H1 (cell line): ENCODE measurements around the gene POLDIP2. TPM values are rescaled to one million over a fixed set of nuclear protein-coding genes. Genes with fewer than 3 reads are reported as not detected.

Source experiments
- CTCF ChIA-PET: fragments of 300-600 bp; sonication (Branson Sonifier 250); formaldehyde crosslinking; loops from one replicate; lab custom pipeline; 2021; ENCODE audit not compliant: partially characterized antibody; lab: Charles Lee
- POLR2A ChIA-PET: fragments of 300-600 bp; sonication (Branson Sonifier 250); formaldehyde crosslinking; loops from one replicate; lab custom pipeline; 2021; ENCODE audit warnings: inconsistent platforms; ENCODE audit not compliant: partially characterized antibody; lab: Charles Lee
- DNase-seq, 2 experiments: peaks; one replicate each; pipeline versions ENCODE4 v3.0.0 to v3.0.0-alpha.2; 2010 to 2022; ENCODE audit warnings: low spot score in 2 of 2, low read depth in 1 of 2, mixed read lengths in 1 of 2
- FAIRE-seq: peaks from 2 replicates; lab custom pipeline; 2011; peaks lifted over from hg19 to GRCh38; lab: Jason Lieb, UNC
- H2AFZ ChIP-seq: 2 replicates; pipeline ENCODE4 v1.8.1; 2012; ENCODE audit warnings: low read length, inconsistent platforms
- H2AK5ac ChIP-seq: 2 replicates; pipeline ENCODE4 v1.6.1; 2013; ENCODE audit warnings: low read depth, low read length
- H2BK120ac ChIP-seq: replicated peaks from 2 replicates; pipeline ENCODE3; 2013; ENCODE audit warnings: low read depth, low read length, inconsistent platforms
- H2BK12ac ChIP-seq: 2 replicates; pipeline ENCODE4 v1.6.1; 2013; ENCODE audit warnings: low read depth, low read length
- H2BK15ac ChIP-seq: 2 replicates; pipeline ENCODE4 v1.6.1; 2013; ENCODE audit warnings: low read length
- H2BK20ac ChIP-seq: 2 replicates; pipeline ENCODE4 v1.6.1; 2013; ENCODE audit warnings: low read length
- H2BK5ac ChIP-seq: 2 replicates; pipeline ENCODE4 v1.6.1; 2013; ENCODE audit warnings: low read depth, low read length
- H3K14ac ChIP-seq: 2 replicates; pipeline ENCODE4 v1.6.1; 2013; ENCODE audit warnings: inconsistent platforms; ENCODE audit not compliant: insufficient read length
- H3K18ac ChIP-seq: 2 replicates; pipeline ENCODE4 v1.6.1; 2013; ENCODE audit warnings: low read length; ENCODE audit errors: extremely low read depth
- H3K23ac ChIP-seq: 2 replicates; pipeline ENCODE4 v1.6.1; 2013; ENCODE audit warnings: inconsistent platforms; ENCODE audit not compliant: insufficient read length
- H3K23me2 ChIP-seq: 2 replicates; pipeline ENCODE4 v1.6.1; 2013; ENCODE audit warnings: low read depth, low read length
- H3K27ac ChIP-seq: 2 replicates; pipeline ENCODE4 v1.6.1; 2011; ENCODE audit warnings: low read depth, low read length, inconsistent platforms
- H3K27me3 ChIP-seq, 4 experiments: replicated peaks in 1 of 4; 1 replicate in 1 of 4; 2 replicates in 3 of 4; pipeline versions ENCODE4 v1.6.1 to v1.8.1; 2011 to 2013; ENCODE audit warnings: low read length in 3 of 4, mild to moderate bottlenecking in 3 of 4, inconsistent platforms in 2 of 4, mixed read lengths in 2 of 4, moderate library complexity in 1 of 4; ENCODE audit not compliant: control insufficient read depth in 3 of 4, insufficient read depth in 3 of 4; ENCODE audit errors: extremely low read depth in 1 of 4
- H3K36me3 ChIP-seq, 4 experiments: 2 replicates each; pipeline versions ENCODE4 v1.6.1 to v1.8.1; 2011 to 2013; ENCODE audit warnings: mild to moderate bottlenecking in 4 of 4, low read length in 3 of 4, moderate library complexity in 2 of 4, control low read depth in 1 of 4, inconsistent platforms in 1 of 4; ENCODE audit not compliant: insufficient read depth in 4 of 4, control insufficient read depth in 2 of 4
- H3K4ac ChIP-seq: replicated peaks from 2 replicates; pipeline ENCODE3; 2013; ENCODE audit warnings: low read length, low read depth, mixed read lengths, inconsistent platforms; ENCODE audit not compliant: insufficient read length
- H3K4me1 ChIP-seq, 4 experiments: replicated peaks in 1 of 4; 1 replicate in 1 of 4; 2 replicates in 3 of 4; pipeline versions ENCODE4 v1.6.1 to v1.8.1; 2011 to 2013; ENCODE audit warnings: low read length in 3 of 4, inconsistent platforms in 2 of 4, mixed read lengths in 1 of 4; ENCODE audit not compliant: insufficient read depth in 4 of 4, control insufficient read depth in 3 of 4
- H3K4me2 ChIP-seq, 2 experiments: 2 replicates each; pipeline versions ENCODE4 v1.6.1 to v1.8.1; 2011 to 2013; ENCODE audit warnings: low read depth in 2 of 2, low read length in 2 of 2, control low read depth in 1 of 2, inconsistent platforms in 1 of 2, mild to moderate bottlenecking in 1 of 2; ENCODE audit not compliant: insufficient read depth in 1 of 2
- H3K4me3 ChIP-seq, 4 experiments: fragments of 200-600, 300-600 bp in 1 of 4; sonication (generic), shearing (Covaris generic), sonication (Bioruptor Twin) in 1 of 4; 2 replicates each; pipeline versions ENCODE4 v1.5.1 to v1.8.1; 2011 to 2016; ENCODE audit warnings: low read length in 4 of 4, low read depth in 3 of 4, control low read depth in 2 of 4, inconsistent platforms in 2 of 4, mild to moderate bottlenecking in 2 of 4, mixed read lengths in 1 of 4, moderate library complexity in 1 of 4; ENCODE audit not compliant: insufficient read depth in 2 of 4; ENCODE audit errors: extremely low read depth in 1 of 4
- H3K56ac ChIP-seq: replicated peaks from 2 replicates; pipeline ENCODE3; 2013; ENCODE audit warnings: low read depth, mild to moderate bottlenecking, mixed read lengths, low read length, inconsistent platforms; ENCODE audit not compliant: insufficient read length
- H3K79me1 ChIP-seq: 2 replicates; pipeline ENCODE4 v1.6.1; 2013; ENCODE audit warnings: low read depth, low read length, control low read depth
- H3K79me2 ChIP-seq, 2 experiments: 2 replicates each; pipeline versions ENCODE4 v1.6.1 to v1.8.1; 2012 to 2013; ENCODE audit warnings: low read length in 2 of 2, mild to moderate bottlenecking in 2 of 2, inconsistent platforms in 1 of 2; ENCODE audit not compliant: insufficient read depth in 2 of 2, control insufficient read depth in 1 of 2
- H3K9ac ChIP-seq, 4 experiments: replicated peaks in 1 of 4; 1 replicate in 1 of 4; 2 replicates in 3 of 4; pipeline versions ENCODE4 v1.6.1 to v1.8.1; 2011 to 2013; ENCODE audit warnings: low read depth in 3 of 4, low read length in 3 of 4, control low read depth in 2 of 4, mild to moderate bottlenecking in 2 of 4, moderate library complexity in 2 of 4, inconsistent platforms in 1 of 4; ENCODE audit errors: extremely low read depth in 1 of 4
- H3K9me3 ChIP-seq, 2 experiments: 2 replicates each; pipeline versions ENCODE4 v1.6.1 to v1.8.1; 2012 to 2013; ENCODE audit warnings: mild to moderate bottlenecking in 2 of 2, moderate library complexity in 2 of 2, control low read depth in 1 of 2, inconsistent platforms in 1 of 2, low read depth in 1 of 2, low read length in 1 of 2, mixed read lengths in 1 of 2; ENCODE audit not compliant: insufficient read depth in 2 of 2
- H4K20me1 ChIP-seq, 2 experiments: replicated peaks in 1 of 2; 2 replicates each; pipeline versions ENCODE3 to v1.8.1; 2011 to 2013; ENCODE audit warnings: inconsistent platforms in 2 of 2, low read length in 2 of 2, mild to moderate bottlenecking in 1 of 2; ENCODE audit not compliant: insufficient read depth in 2 of 2, control insufficient read depth in 1 of 2
- H4K5ac ChIP-seq: 2 replicates; pipeline ENCODE4 v1.6.1; 2013; ENCODE audit warnings: low read length, low read depth, mixed read lengths, inconsistent platforms; ENCODE audit not compliant: insufficient read length
- H4K8ac ChIP-seq: 2 replicates; pipeline ENCODE4 v1.8.0; 2013; ENCODE audit warnings: mild to moderate bottlenecking, moderate library complexity, low read length, inconsistent platforms; ENCODE audit not compliant: insufficient read depth; ENCODE audit errors: extremely low read depth
- H4K91ac ChIP-seq: replicated peaks from 2 replicates; pipeline ENCODE3; 2013; ENCODE audit warnings: low read length, mixed read lengths, inconsistent platforms; ENCODE audit not compliant: insufficient read length
- BRCA1 ChIP-seq: IDR thresholded peaks from 2 replicates; pipeline ENCODE4 v1.6.1; 2012; ENCODE audit warnings: low read depth, low read length, improper control_type of control experiment
- KDM4A ChIP-seq: IDR thresholded peaks from one replicate; pipeline ENCODE4 v1.7.1; 2012; ENCODE audit warnings: low read depth, mild to moderate bottlenecking, moderate library complexity, low read length, inconsistent platforms; ENCODE audit not compliant: severe bottlenecking
- SP2 ChIP-seq: IDR thresholded peaks from 2 replicates; pipeline ENCODE4 v1.6.1; 2012; ENCODE audit warnings: mild to moderate bottlenecking, low read length, inconsistent platforms
- TAF7 ChIP-seq: optimal IDR thresholded peaks from 2 replicates; pipeline ENCODE3; 2011; ENCODE audit warnings: low read depth, mild to moderate bottlenecking, inconsistent platforms, low read length, moderate library complexity, borderline replicate concordance
- WGBS, 2 experiments: shearing (Covaris generic) in 1 of 2; methylation state at CpG; one replicate each; pipeline versions ENCODE4 v1.1.6 to v1.1.7; 2013 to 2015; ENCODE audit warnings: low lambda C conversion rate in 2 of 2, mixed read lengths in 2 of 2, inconsistent platforms in 1 of 2, low coverage in 1 of 2, missing lambda C conversion rate in 1 of 2; ENCODE audit not compliant: insufficient replicate concordance in 2 of 2, insufficient coverage in 1 of 2, insufficient read length in 1 of 2; ENCODE audit errors: extremely low coverage in 1 of 2, missing lambda C conversion rate in 1 of 2; 5-methylcytosine and 5-hydroxymethylcytosine counted together
- polyA plus RNA-seq, 7 experiments: library from polyadenylated mRNA; depleted of rRNA in 3 of 7; stranded (reverse) in 5 of 7; unstranded in 2 of 7; fragments of >200 nt in 5 of 7; fragments of 200-250 nt in 2 of 7; gene quantifications; 1 replicate in 5 of 7; 2 replicates in 1 of 7; 4 replicates in 1 of 7; pipeline versions ENCODE4 v1.2.1 to v1.2.3, GENCODE V29; 2011 to 2013; ENCODE audit warnings: missing spikeins in 2 of 7, mixed read lengths in 2 of 7
- total RNA-seq: library from RNA; stranded (reverse); fragmentation: NEBNext Ultra II Directional; extraction: Animal tissue kit (Norgen Biotek cat#: 25700); gene quantifications from 2 replicates; pipeline ENCODE4 v1.2.1, GENCODE V29; 2021

Gene POLDIP2
- total and polyA plus RNA-seq, 2 of the 8 experiments (the other 6 are each of a cell fraction or from before 2014, with no cell fraction given): 74.0 to 76.1 TPM

GRCh38 chr17:28340374-28340773, 17.0 kb downstream of the POLDIP2 start:
- POLR2A ChIA-PET: interaction anchor here (1.0 kb wide), 1 partner anchor 8 kb away, joined by 3 read pairs; no protein-coding TSS in a partner anchor
- FAIRE-seq: no peak
- H4K20me1 ChIP-seq: peaks cover 6 to 8% of the 10 kb centered on the region in 2 experiments
- no peak overlapping the region for H3K23ac ChIP-seq
- no peak overlapping the region for H4K91ac ChIP-seq
- no peak for TF ChIP-seq KDM4A
- no peak for TF ChIP-seq TAF7
- TF ChIP-seq BRCA1: no peak
- no peak for TF ChIP-seq SP2
- TF ChIP-seq, all 59 proteins: peak for 0
- no peaks in the 10 kb centered on the region for H3K27me3 ChIP-seq
- H4K5ac ChIP-seq: no peak overlapping the region
- peaks cover 6 to 24% (median 18%) of the 10 kb centered on the region in 4 experiments; a peak in 7 of 8 replicates for H3K36me3 ChIP-seq
- no peak overlapping the region for H2BK20ac ChIP-seq
- no peak overlapping the region for H2BK12ac ChIP-seq
- no peak overlapping the region for H3K27ac ChIP-seq
- CTCF ChIA-PET: interaction anchor here (0.6 to 0.9 kb wide), 2 partner anchors 11 to 542 kb away, joined by 3 read pairs; no protein-coding TSS in a partner anchor
- no peak overlapping the region for H3K4me3 ChIP-seq
- H3K4me2 ChIP-seq: no peak overlapping the region
- H3K56ac ChIP-seq: no peak overlapping the region
- H2BK15ac ChIP-seq: no peak overlapping the region
- no peak overlapping the region for H4K8ac ChIP-seq
- no peak overlapping the region for H2BK120ac ChIP-seq
- no peak overlapping the region for H2AFZ ChIP-seq
- H2AK5ac ChIP-seq: no peak overlapping the region
- no peak for DNase-seq
- H3K4me1 ChIP-seq: peaks cover 0 to 6% (median 6%) of the 10 kb centered on the region in 4 experiments; a peak in 6 of 7 replicates
- no peak overlapping the region for H3K14ac ChIP-seq
- WGBS, 2 experiments: 94% methylated on average over 6 of the region's 6 CpGs; no CpG with 5 or more reads in 1 of the 2 experiments
- H3K18ac ChIP-seq: no peak overlapping the region
- H3K4ac ChIP-seq: no peak overlapping the region
- H3K9ac ChIP-seq: no peak overlapping the region
- peaks cover 6% of the 10 kb centered on the region; the same call in 1 of the 2 replicates for H3K23me2 ChIP-seq
- H3K79me1 ChIP-seq: peaks cover 12% of the 10 kb centered on the region
- H2BK5ac ChIP-seq: no peak overlapping the region
- H3K79me2 ChIP-seq: peaks cover 0 to 7% of the 10 kb centered on the region in 2 experiments; a peak in 2 of 4 replicates
- H3K9me3 ChIP-seq: no peaks in the 10 kb centered on the region
